Stimulated activated naive CD8-positive, alpha-beta T cell treated with anti-CD3 and anti-CD28 coated beads, Interleukin-15, Interleukin-2, amounts not matched to agents 100 U/mL and 50 U/mL, for 24 hours (primary cell): ENCODE results near the gene DTNB.
"Not testable (repeated sequence)": the region's sequence is repeated elsewhere in the genome, so short reads cannot be mapped to it uniquely, and the experiment has no call there.

Experiments used
- ATAC-seq: fragments of 150-1000 bp; cut with Tn5 transposase; one replicate; pipeline ENCODE4 v1.10.0; 2021
- DNase-seq: peaks from one replicate; pipeline ENCODE4 v3.0.0; 2021

Gene DTNB

DNA sequence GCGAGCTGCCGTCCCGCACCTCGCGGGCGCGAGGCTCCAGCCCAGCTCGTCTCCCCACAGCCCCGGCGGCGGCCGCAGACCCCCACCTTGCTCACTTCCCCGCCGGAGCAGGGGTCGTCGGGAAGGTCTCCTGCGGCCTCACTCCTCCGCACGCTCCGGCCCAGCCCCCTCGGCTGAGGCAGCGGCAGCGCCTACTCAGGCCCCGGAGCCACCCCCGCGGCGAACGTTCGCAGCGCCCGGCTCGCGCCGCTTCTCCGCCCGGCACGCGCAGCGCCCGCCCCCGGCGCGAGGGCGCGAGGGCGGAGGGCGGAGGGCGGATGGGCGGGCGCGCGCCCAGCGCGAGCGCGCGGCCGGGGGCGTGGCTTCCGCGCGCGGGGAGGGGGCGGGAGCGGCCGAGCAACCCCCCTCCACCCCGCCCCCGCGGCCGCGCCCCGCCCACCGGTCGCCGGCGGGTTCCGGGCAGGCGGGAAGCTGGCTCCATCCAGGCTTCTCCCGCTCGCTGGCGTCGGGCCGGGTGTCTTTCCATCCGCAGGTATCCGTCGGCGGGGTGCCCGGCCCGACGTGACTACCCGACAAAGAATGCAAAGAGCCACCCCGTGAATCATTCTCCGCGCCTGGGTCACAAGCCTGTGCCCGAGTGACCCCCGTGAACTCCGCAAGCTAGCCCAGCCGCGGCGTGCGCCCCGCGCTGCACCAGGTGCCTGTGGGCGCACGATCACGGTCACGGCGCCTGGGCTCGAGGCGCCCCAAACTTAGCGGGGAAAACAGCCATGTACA is at the start of gene DTNB:
Gene DTNB, minus strand, starts transcription at position 278 of the 777 bp plus-strand sequence. CDS start 20,917 bp downstream, outside the sequence.
- ATAC-seq (peak; percentile 54), DNase-seq (peak; percentile 82)

DNA sequence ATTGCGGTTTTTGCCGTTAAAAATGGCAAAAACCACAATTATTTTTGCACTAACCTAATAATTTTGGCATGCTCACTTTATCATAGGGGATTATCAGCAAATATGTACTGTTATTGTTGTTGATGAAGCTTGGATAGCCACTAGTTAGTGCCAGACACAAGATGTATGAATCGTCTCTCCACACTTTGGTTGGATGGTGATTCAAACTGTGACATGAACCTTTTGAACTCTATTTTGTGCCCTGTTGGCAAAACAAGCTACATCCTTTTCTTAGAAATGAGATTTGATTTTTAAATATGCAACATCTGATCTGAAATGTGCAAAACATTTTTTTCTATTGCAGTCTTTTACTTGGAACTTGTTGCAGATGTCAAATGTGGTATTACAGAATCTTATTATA is 48.8 kb upstream of the DTNB start:
- no peak for DNase-seq
- ATAC-seq, result no peak

DNA sequence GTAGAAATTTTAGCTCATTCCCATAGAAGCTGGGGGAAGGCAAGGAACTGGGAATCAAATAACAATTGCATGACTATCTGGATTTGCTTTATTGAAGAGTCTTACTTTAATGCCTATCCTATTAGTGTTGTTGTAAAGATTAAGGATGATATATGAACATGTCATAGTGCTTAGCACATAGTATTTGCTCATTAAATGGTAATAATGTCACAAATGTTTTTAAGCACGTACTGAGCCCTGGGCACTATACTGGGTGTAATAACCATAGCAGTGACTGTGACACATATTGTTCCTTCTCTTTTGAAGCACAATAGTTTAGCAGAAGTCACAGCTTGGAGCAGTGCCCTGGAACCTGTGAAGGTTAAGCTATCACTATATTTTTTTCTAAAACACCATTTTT is 47.2 kb upstream of the DTNB start:
- ATAC-seq (no peak), DNase-seq (no peak)

DNA sequence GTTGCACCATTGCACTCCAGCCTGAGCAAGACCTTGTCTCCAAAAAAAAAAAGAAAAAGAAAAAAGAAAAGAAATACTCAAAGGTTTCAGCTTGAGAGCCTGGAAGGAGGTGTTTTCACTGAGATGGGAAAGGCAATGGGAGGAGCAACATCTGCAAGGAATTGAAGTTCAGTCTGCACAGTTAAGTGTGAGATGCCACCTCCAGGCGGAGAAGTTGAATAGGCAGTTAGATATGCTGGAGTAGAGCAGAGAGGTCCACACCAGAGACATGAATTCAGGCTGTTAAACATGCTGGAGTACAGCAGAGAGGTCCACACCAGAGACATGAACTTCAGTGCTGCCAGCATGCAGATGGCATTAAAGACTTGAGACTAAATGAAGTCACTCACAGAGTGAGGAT is 41.4 kb upstream of the DTNB start:
- ATAC-seq (no peak), DNase-seq (no peak)

DNA sequence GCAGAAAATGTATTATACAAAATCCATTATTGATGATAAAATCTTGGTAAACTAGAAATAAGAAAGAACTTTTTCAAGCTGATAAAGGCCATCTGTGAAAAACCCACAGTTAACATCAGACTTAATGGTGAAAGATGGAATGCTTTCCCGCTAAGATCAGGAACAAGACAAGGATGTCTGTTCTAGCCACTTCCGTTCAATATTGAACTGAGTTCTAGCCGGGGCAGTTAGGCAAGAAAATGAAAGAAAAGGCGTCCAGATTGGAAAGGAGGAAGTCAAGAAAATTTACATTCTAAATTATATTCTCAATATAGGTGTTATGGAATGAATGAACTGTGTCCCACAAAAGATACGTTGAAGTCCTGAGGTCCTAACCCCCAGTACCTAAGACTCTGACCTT is 39.1 kb upstream of the DTNB start:
- ATAC-seq (no peak), DNase-seq (no peak)

DNA sequence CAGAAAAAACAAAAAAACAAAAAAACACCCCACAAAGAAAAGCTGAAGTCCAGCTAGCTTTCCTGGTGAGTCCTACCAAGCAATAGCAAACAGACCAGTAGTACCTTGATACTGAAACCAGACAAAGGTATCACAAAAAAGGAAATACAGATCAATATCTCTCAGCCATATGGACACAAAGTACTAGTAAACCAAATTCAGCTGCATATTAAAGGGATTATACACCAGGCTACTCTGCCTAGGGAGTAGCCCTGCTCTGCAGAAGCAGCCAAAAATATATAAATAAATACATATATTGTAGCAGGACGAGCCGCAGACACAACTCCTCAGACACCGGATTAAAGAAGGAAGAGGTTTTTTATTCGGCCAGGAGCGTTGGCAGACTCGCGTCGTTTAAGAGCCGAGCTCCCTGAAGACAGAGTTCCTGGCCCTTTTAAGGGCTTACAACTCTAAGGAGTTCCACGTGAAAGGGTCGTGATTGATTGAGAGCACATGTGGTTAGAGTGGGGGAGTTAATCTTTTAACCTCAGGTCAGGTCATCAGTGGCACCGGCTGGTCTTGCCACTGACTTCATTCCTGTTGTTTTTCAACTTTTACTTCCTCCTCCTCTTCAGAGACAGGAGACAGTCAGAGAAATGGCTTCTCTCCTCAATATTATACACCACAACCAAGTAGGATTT is 38.4 kb upstream of the DTNB start:
- no peak for ATAC-seq

DNA sequence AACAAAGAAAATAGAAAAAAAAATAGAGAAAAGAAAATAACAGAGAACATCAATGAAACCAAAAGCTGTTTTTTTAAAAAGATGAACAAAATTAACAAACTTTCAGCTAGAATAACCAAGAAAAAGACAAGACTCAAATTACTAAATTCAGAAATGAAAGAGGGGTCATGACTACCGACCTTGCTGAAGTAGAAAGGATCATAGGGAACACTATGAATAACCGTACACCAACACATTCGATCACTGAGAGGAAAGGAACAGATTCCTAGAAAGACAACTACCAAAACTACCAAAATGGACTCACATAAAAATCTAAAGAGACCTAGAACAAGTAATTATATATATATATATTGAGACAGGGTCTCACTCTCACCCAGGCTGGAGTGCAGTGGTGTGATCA is 37.4 kb upstream of the DTNB start:
- no peak for DNase-seq
- no peak for ATAC-seq

More for the DNA sequence above, 38.4 kb upstream of the DTNB start:
- no peak for DNase-seq

DNA sequence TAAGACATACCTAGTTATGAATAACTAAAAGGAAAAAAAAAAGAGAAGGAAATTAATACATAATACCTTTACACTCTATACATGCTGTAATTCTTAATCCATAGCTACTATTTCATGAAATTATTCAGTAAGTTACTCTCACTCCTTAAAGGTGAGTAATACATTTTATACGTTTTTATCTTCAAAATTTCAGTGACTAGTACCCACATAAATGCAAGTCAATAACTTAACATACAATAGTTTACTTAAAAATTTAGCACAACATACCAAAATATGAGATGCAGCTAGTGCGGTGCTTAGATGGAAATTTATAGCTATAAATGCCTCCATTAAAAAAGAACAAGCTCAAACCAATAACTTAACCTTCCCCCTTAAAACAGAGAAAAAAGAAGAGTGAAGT is 36.0 kb upstream of the DTNB start:
- DNase-seq (no peak), ATAC-seq (no peak)

DNA sequence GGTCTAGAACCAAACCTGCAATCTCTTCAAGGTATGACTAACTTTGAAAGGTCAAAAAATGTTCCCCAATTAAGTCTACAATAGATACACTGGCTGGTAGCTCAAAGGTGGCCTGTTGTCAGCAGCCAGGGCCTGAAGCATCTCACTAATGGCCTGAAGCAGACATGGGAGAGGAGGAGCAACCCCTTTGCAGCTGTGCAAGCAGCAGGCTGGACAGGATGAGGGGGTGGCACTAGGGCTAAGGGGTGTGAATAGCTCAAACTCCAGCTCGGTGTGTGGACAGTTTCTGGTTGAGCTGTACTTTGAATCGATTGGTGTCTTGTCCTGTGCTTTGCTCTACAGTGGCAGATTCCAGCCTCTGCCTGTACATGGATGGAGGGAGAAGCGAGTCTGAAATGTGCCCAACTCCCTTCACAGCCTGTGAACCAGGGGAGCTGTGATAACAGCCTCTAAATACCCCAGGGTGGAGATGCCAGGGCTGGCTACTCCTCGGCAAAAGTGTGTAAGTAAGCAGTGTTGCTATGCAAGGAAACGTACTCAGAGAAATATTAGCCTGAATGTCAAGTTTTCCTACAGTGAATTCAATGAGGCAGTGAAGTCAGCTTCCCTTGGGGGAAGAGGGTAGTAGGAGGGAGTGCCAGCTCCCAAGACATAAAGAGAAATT is 34.7 kb upstream of the DTNB start:
- ATAC-seq, result peak; percentile 32
- no peak for DNase-seq

DNA sequence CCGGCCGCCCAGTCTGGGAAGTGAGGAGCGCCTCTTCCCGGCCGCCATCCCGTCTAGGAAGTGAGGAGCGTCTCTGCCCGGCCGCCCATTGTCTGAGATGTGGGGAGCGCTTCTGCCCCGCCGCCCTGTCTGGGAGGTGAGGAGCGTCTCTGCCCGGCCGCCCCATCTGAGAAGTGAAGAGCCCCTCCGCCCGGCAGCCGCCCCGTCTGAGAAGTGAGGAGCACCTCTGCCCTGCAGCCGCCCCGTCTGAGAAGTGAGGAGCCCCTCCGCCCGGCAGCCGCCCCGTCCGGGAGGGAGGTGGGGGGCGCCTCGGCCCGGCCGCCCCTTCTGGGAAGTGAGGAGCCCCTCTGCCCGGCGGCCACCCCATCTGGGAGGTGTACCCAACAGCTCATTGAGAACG is 32.2 kb upstream of the DTNB start:
- not testable (repeated sequence) for DNase-seq, ATAC-seq

DNA sequence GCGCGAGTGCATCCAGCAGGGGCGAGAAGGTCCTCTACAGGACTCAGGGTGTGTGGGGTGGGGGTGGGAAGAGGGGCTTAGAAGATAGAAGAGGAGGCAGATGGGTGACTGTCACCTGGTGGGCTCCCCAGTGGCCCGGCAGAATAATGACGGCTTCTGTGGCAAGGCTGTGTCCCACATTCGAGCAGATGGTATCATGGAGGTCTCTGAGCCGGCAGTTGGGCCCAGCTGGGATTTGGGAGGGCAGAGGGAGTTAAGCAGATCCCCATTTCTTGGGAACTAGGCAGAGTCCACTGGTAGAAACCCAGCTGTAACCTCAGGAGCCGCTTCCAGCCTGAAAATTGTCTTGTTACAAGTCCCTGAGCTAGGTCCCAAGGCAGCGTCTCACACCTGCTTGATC is 28.4 kb upstream of the DTNB start:
- DNase-seq (no peak), ATAC-seq (no peak)

DNA sequence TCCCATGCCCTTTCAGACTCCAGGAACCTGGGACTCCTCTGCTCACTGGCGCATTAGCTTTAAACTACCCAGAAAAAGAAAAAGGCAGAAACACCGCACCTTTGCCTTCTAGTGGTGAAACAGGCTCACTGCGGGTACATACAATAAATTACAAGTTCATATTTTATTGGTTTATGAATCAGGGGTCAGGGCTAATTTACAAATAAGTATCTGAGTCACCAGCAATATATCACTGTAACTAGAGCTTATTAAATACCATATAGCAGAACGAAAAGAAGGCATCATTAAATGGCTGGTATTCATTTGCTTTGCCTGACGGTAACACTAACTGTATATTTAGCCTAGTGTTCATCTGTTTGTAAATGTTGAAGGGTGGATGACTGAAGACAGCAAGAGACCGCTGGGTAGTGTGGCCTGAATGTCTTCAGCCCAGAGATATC is 26.9 kb upstream of the DTNB start:
- peak; percentile 60 for ATAC-seq

DNA sequence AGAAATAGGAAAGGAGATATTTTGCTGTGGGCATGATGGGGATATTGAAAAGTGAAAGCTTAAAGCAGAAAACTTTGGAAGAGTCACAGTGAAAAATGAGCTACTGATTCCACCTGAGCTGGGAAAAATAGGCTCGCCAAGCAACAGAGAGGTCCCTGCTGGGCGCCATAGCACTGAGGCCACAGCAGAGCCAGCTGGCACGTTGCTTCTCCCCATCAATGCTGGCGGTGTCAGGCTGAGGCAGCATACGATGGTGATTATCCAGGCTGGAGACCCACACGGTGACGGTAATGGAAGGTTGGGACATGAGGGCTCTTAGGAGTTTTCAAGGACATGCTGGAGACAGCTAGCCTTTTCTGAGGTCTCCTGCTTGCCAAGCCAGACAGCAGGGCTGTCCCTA is 25.8 kb upstream of the DTNB start:
- DNase-seq (no peak), ATAC-seq (no peak)

More for the DNA sequence above, 26.9 kb upstream of the DTNB start:
- peak; percentile 13 for DNase-seq

DNA sequence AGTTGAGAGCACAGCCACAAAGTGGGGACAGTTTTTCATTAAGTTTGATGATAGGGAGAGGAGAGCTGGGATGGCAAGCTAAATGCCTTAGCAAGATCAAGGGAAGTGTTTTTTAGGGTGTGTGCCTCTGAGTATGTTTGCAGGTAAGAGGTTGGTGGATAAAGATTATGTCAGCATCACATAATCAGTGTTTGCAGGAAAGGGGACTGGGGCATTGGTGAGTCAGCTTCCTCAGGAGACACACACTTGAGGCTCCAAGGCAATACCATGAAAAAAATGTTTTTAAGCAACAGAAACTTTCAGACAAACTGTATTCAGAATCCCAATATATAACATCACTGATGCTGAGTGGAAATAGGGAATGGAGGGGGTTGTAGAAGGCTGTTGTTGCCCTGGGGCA is 25.4 kb upstream of the DTNB start:
- DNase-seq, result no peak
- peak; percentile 33 for ATAC-seq

DNA sequence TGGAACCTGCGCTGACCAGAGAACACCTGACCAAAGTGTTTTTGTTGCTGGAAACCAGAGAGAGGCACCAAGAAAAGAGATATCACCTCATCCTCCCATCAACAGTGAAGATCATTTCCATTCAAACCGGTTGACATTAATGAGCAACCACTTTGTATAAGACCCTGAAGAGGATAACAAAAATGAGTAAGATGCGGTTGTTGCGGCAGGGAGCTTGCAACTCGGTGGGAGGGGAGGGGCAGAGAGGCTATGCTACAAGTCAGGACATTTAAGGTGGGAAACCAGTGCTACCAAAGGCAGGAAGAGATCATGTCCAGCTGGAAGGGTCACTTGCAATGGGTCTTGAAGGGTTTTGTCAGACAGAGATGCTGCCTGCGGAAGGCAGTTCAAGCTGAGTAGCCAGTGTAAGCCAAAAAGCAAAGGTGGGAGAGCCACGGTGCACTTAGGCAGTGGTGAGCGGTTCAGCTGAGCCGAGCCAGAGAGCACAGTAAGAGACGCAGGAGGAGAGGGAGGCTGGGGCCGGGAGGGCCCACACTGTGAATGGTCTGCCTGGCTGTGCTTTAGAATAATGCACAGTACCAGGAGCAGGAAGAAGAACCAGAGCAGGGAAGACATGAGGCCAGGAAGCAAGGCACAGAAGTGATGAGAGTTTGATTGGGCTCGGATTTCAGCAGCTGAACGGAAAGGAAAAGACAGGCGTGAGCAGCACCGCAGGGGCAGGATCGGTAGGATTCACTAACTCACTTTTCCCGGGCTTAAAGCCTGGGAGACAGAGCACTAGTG is 24.4 kb upstream of the DTNB start:
- DNase-seq (no peak), ATAC-seq (no peak)

DNA sequence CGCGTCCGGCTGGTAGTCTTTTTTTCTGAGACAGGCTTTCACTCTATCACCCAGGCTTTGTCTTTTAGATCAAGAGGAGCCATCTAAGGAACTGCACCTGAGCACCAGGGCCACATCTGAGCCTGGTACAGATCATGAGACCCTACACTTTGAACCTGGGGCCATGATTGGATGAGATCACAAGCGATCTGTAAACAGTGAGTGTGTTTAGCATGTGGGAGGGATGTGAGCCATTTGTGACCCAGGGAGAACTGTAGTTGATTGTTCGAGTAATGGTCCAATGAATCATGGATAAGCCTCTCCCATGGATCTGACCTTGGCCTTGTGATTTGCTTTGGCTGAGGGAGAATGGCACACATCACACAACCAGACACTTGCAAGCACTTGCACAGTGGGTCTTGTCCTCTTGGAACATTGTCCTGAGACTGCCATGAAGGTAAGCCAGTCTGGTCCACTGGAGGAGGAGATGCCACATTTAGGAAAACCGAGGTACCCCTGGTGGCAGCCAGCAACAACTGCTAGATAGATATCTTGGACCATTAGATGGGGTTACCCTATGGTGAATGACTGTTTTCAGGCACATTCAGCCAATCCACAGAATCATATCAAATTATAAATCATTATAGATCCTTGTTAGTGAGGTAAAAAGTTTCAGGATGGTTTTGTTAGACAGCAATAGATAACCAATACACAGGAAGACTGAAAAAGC is 19.5 kb upstream of the DTNB start:
- DNase-seq (no peak), ATAC-seq (no peak)

DNA sequence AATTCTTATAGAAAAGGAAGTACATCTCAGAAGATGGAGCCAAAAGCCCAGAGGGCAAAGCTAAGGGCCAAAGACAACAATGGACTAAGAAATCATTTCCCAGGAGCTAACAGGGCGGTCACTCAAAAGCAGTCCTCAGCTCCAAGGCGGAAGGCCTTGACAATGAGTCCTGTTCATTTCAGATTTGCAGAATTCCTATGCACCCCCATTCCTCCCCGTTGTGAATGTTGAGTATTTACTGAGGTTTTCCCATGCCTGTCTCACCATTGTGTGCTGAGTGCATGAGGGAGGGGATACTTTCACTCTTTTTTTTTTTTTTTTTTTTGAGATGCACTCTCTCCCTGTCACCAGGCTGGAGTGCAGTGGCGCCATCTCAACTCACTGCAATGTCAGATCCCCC is 18.8 kb upstream of the DTNB start:
- DNase-seq (no peak), ATAC-seq (no peak)

DNA sequence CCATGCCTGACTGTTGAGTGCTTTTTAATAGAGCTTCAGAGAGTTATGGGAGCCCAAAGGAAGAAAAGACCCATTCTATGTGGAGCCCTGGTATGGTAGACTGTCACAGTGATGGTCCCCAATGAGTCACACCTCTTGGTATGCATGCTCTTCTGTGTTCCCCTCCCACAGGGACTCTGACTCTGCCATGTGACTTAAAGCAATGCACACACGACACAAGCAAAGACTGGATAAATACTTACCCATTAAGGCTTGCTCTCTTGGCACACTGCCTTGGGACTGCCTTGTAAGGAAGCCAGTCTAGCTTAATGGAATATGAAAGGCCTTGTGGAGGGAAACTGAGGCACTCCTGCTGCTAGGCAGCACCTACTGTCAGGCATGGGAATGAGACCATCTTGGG is 16.7 kb upstream of the DTNB start:
- DNase-seq (no peak), ATAC-seq (peak; percentile 65)

DNA sequence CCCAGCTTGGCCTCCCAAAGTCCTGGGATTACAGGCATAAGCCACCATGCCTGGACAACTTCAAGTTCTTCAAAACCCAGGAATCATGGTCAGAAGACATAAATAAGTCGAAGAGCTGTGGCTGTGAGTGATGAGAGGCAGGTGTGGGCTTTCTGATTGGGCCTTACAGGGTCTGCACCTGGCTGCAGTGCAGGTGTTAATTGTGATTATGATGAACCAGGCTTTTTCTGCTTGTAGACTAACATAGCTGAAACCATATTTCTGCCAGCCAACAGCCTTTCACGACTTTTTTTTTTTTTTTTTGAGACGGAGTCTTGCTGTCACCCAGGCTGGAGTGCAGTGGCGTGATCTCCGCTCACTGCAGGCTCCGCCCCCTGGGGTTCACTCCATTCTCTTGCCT is 14.9 kb upstream of the DTNB start:
- no peak for DNase-seq
- no peak for ATAC-seq

DNA sequence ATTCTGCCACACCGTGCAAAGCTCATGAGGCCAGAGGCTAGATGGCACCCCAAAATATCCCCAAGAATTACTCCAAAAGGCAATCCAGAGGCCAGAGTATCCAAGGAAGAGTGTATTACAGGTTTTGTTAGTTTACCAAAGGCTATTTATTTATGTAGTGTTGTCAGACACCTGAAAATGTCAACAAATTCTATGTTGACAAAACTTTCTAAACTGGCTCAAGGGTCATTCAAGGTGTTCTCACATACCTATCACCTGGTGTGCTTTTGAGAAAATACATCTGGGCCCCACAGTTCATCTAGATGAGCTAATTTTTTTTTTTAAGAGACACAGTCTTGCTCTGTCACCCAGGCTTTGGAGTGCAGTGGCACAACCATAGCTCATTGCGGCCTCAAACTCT is 12.4 kb upstream of the DTNB start:
- DNase-seq, result no peak
- no peak for ATAC-seq

DNA sequence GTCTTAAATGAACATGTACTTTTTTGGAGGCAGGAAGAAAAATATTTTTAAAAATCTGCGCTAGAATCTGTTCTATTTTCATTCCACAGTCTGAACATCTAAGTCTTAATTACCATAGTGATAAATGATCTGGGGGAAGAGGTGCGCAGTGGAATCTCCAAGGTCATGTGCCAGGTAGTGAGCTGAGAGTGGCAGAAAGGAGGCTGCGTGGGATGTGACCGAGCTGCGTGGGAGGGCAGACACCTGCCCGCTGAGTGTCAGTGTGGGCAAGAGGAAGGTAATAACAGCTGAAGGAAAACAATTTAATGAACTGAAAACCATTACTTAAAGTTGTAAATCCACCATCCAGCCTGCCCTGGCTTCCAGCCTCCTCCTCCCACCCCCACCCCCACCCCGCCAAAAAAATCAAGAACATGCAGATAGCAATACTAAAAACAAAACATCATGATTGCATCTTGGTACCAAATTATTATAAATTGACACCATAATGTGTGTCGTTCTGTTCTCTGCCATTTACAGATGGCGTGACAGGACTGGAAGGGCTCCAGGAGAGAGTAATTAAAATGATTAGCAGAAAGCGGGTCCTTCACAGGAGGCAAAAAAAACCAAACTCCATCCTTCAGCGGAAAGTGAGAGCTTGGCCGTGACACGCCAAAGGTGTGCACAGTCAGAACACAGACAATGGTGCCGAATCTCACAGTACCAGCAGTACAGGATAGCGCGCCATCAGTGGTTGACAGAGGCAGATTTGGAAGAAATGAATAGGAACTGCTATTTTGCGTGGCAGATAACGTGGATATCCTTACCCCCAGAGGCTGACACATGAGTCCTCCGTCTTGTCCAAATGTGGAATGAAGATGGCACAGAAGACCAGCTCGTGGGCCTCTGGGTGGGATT is 11.4 kb upstream of the DTNB start:
- DNase-seq, result no peak
- no peak for ATAC-seq
